Stomach smooth muscle (tissue), 2 donors: ENCODE data around the gene IMP3.

ENCODE experiments used
- H3K27ac ChIP-seq: one replicate; pipeline ENCODE4 v1.7.0; 2013; ENCODE audit warnings: mild to moderate bottlenecking, low read length, inconsistent platforms
- H3K27me3 ChIP-seq, 2 donors: one replicate each; pipeline ENCODE4 v1.7.0; 2013; ENCODE audit warnings: low read length in 2 of 2; ENCODE audit not compliant: insufficient read depth in 2 of 2, control insufficient read depth in 1 of 2
- H3K36me3 ChIP-seq, 2 donors: one replicate each; pipeline ENCODE4 v1.7.0; 2013; ENCODE audit warnings: low read length in 2 of 2; ENCODE audit not compliant: control insufficient read depth in 2 of 2, insufficient read depth in 2 of 2
- H3K4me1 ChIP-seq: one replicate; pipeline ENCODE4 v1.7.0; 2013; ENCODE audit warnings: low read length; ENCODE audit not compliant: control insufficient read depth, insufficient read depth
- H3K4me3 ChIP-seq, 2 donors: one replicate each; pipeline ENCODE4 v1.7.0; 2013; ENCODE audit warnings: low read length in 2 of 2
- H3K9ac ChIP-seq, 2 donors: one replicate each; pipeline ENCODE4 v1.7.0; 2013; ENCODE audit warnings: low read length in 2 of 2, mild to moderate bottlenecking in 1 of 2
- H3K9me3 ChIP-seq, 2 donors: one replicate each; pipeline ENCODE4 v1.7.0; 2013; ENCODE audit warnings: low read length in 2 of 2; ENCODE audit not compliant: control insufficient read depth in 2 of 2
- donor health status: healthy.
- donor health status: Pancreatic carcinoma.

Gene IMP3

GRCh38 chr15:75649045-75649761 is 9.2 kb upstream of the IMP3 start:
- H3K27ac ChIP-seq = peak overlapping the region; percentile 97
- H3K4me1 ChIP-seq = peaks cover 66% of the 10 kb centered on the region
- H3K36me3 ChIP-seq = peaks cover 3 to 7% of the 10 kb centered on the region in 2 donors
- no peaks in the 10 kb centered on the region for H3K9me3 ChIP-seq
- H3K9ac ChIP-seq = peak overlapping the region; percentile 77 to 90
- peak overlapping the region; percentile 61 to 95 for H3K4me3 ChIP-seq
- H3K27me3 ChIP-seq = no peaks in the 10 kb centered on the region

- Histone ChIP-seq H3K9ac (peak overlapping the region; percentile 77 to 90), H3K4me3 (peak overlapping the region; percentile 61 to 95), H3K27me3 (no peaks in the 10 kb centered on the region), H3K9me3 (no peaks in the 10 kb centered on the region), H3K27ac (peak overlapping the region; percentile 97), H3K4me1 (peaks cover 62% of the 10 kb centered on the region), H3K36me3 (peaks cover 3 to 7% of the 10 kb centered on the region in 2 donors)
Measured at GRCh38 chr15:75648156-75649000, 8.4 kb upstream of the IMP3 start.

- Histone ChIP-seq H3K9ac (peak within 1 kb of the TSS; percentile 77 to 96), H3K4me3 (peak within 1 kb of the TSS; percentile 61 to 95), H3K36me3 (peaks cover 3 to 7% of the 10 kb centered on the region in 2 donors), H3K27me3 (no peaks in the 10 kb centered on the region), H3K9me3 (no peaks in the 10 kb centered on the region), H3K4me1 (peaks cover 54% of the 10 kb centered on the region), H3K27ac (peak within 1 kb of the TSS; percentile 97)
Measured at GRCh38 chr15:75647370-75648155, 7.5 kb upstream of the IMP3 start, which contains the start of gene SNX33. SNX33 (plus strand) TSS chr15:75647912; CDS start chr15:75649103, 1,191 bp downstream.

- peaks cover 47% of the 10 kb centered on the region for H3K4me1 ChIP-seq
- H3K36me3 ChIP-seq = peaks cover 3 to 7% of the 10 kb centered on the region in 2 donors
- peak overlapping the region; percentile 97 for H3K27ac ChIP-seq
- peak overlapping the region; percentile 61 to 95 for H3K4me3 ChIP-seq
- H3K27me3 ChIP-seq = no peaks in the 10 kb centered on the region
- H3K9ac ChIP-seq = peak overlapping the region; percentile 77 to 96
- H3K9me3 ChIP-seq = no peaks in the 10 kb centered on the region
Measured at GRCh38 chr15:75646944-75647364, 6.9 kb upstream of the IMP3 start.

- Histone ChIP-seq H3K4me1 (peaks cover 41% of the 10 kb centered on the region), H3K9ac (peak overlapping the region; percentile 77 to 96), H3K27ac (peak overlapping the region; percentile 97), H3K4me3 (peak overlapping the region; percentile 61 to 95), H3K36me3 (peaks cover 3 to 7% of the 10 kb centered on the region in 2 donors), H3K9me3 (no peaks in the 10 kb centered on the region), H3K27me3 (no peaks in the 10 kb centered on the region)
Measured at GRCh38 chr15:75646112-75646943, 6.3 kb upstream of the IMP3 start.

- Histone ChIP-seq H3K9ac (no peak overlapping the region), H3K4me1 (peaks cover 31% of the 10 kb centered on the region), H3K27ac (no peak overlapping the region), H3K4me3 (no peak overlapping the region), H3K36me3 (no peaks in the 10 kb centered on the region), H3K9me3 (no peaks in the 10 kb centered on the region), H3K27me3 (no peaks in the 10 kb centered on the region)
Measured at GRCh38 chr15:75644376-75644775, 4.4 kb upstream of the IMP3 start.

GRCh38 chr15:75641603-75642002 is 1.6 kb upstream of the IMP3 start:
- peaks cover 41% of the 10 kb centered on the region for H3K4me1 ChIP-seq

GRCh38 chr15:75641179-75641503 is 1.1 kb upstream of the IMP3 start:
- H3K27me3 ChIP-seq = no peaks in the 10 kb centered on the region
- no peaks in the 10 kb centered on the region for H3K9me3 ChIP-seq
- no peak overlapping the region for H3K9ac ChIP-seq
- H3K4me3 ChIP-seq = peak overlapping the region in 1 of 2 donors; percentile 99
- H3K4me1 ChIP-seq = peaks cover 37% of the 10 kb centered on the region
- no peaks in the 10 kb centered on the region for H3K36me3 ChIP-seq
- H3K27ac ChIP-seq = peak overlapping the region; percentile 86

More at GRCh38 chr15:75641603-75642002, 1.6 kb upstream of the IMP3 start:
- H3K9ac ChIP-seq = no peak overlapping the region
- no peaks in the 10 kb centered on the region for H3K36me3 ChIP-seq
- no peak overlapping the region for H3K4me3 ChIP-seq
- no peaks in the 10 kb centered on the region for H3K27me3 ChIP-seq
- H3K9me3 ChIP-seq = no peaks in the 10 kb centered on the region
- no peak overlapping the region for H3K27ac ChIP-seq

GRCh38 chr15:75640483-75641178 is 607 bp upstream of the IMP3 start:
- peaks cover 34% of the 10 kb centered on the region for H3K4me1 ChIP-seq
- no peaks in the 10 kb centered on the region for H3K9me3 ChIP-seq
- peak overlapping the region; percentile 86 for H3K27ac ChIP-seq
- H3K9ac ChIP-seq = peak overlapping the region; percentile 85 to 93
- H3K4me3 ChIP-seq = peak overlapping the region; percentile 99
- H3K27me3 ChIP-seq = no peaks in the 10 kb centered on the region
- no peaks in the 10 kb centered on the region for H3K36me3 ChIP-seq
